H9 (cell line): ENCODE data around the gene ZHX3. TPM values are rescaled to one million over a fixed set of nuclear protein-coding genes. Genes with fewer than 3 reads are reported as not detected.

ENCODE experiments used
- DNase-seq: peaks from one replicate; pipeline ENCODE4 v3.0.0-alpha.2; 2017
- H2AFZ ChIP-seq: one replicate; pipeline ENCODE4 v1.6.1; 2013; ENCODE audit warnings: mild to moderate bottlenecking, low read length, control low read depth, moderate library complexity
- H2AK5ac ChIP-seq: 2 replicates; pipeline ENCODE4 v1.6.1; 2013; ENCODE audit warnings: low read length, control low read depth, mixed read lengths; ENCODE audit not compliant: insufficient read length
- H2BK120ac ChIP-seq: one replicate; pipeline ENCODE4 v1.6.1; 2013; ENCODE audit warnings: low read depth, mild to moderate bottlenecking, low read length, control low read depth, inconsistent platforms; ENCODE audit not compliant: poor library complexity, severe bottlenecking
- H2BK12ac ChIP-seq: 2 replicates; pipeline ENCODE4 v1.6.1; 2013; ENCODE audit warnings: low read length, control low read depth, mixed read lengths, low read depth; ENCODE audit not compliant: insufficient read length
- H2BK15ac ChIP-seq: 2 replicates; pipeline ENCODE4 v1.6.1; 2013; ENCODE audit warnings: low read depth, low read length, control low read depth
- H2BK20ac ChIP-seq: one replicate; pipeline ENCODE4 v1.6.1; 2013; ENCODE audit warnings: low read depth, mild to moderate bottlenecking, low read length, control low read depth, inconsistent platforms; ENCODE audit not compliant: poor library complexity, severe bottlenecking
- H2BK5ac ChIP-seq: 2 replicates; pipeline ENCODE4 v1.6.1; 2013; ENCODE audit warnings: low read length, control low read depth, mixed read lengths; ENCODE audit not compliant: insufficient read length
- H3K14ac ChIP-seq: 2 replicates; pipeline ENCODE4 v1.6.1; 2013; ENCODE audit warnings: low read length, control low read depth; ENCODE audit not compliant: insufficient read depth
- H3K18ac ChIP-seq: 2 replicates; pipeline ENCODE4 v1.6.1; 2013; ENCODE audit warnings: low read depth, mild to moderate bottlenecking, mixed read lengths, low read length, control low read depth; ENCODE audit not compliant: insufficient read length
- H3K23ac ChIP-seq: 2 replicates; pipeline ENCODE4 v1.6.1; 2013; ENCODE audit warnings: low read length, control low read depth, mixed read lengths, low read depth; ENCODE audit not compliant: insufficient read length
- H3K23me2 ChIP-seq: 2 replicates; pipeline ENCODE4 v1.6.1; 2013; ENCODE audit warnings: low read depth, mild to moderate bottlenecking, mixed read lengths, low read length, control low read depth; ENCODE audit not compliant: insufficient read length, poor library complexity, severe bottlenecking
- H3K27ac ChIP-seq: 2 replicates; pipeline ENCODE4 v1.5.1; 2013; ENCODE audit warnings: low read length, control low read depth, mixed read lengths, low read depth; ENCODE audit not compliant: insufficient read length
- H3K27me3 ChIP-seq: 2 replicates; pipeline ENCODE4 v1.6.1; 2013; ENCODE audit warnings: low read length, control low read depth, inconsistent platforms; ENCODE audit not compliant: insufficient read depth
- H3K4ac ChIP-seq: 2 replicates; pipeline ENCODE4 v1.6.1; 2013; ENCODE audit warnings: low read depth, mild to moderate bottlenecking, control low read depth, inconsistent platforms, low read length, moderate library complexity
- H3K4me1 ChIP-seq: 2 replicates; pipeline ENCODE4 v1.6.1; 2013; ENCODE audit warnings: low read length, control low read depth, inconsistent platforms; ENCODE audit not compliant: insufficient read depth
- H3K4me2 ChIP-seq: 2 replicates; pipeline ENCODE4 v1.6.1; 2013; ENCODE audit warnings: low read length, control low read depth, mixed read lengths; ENCODE audit not compliant: insufficient read length, insufficient read depth
- H3K56ac ChIP-seq: 2 replicates; pipeline ENCODE4 v1.6.1; 2013; ENCODE audit warnings: low read depth, mild to moderate bottlenecking, mixed read lengths, low read length, control low read depth; ENCODE audit not compliant: insufficient read length
- H3K79me1 ChIP-seq: 2 replicates; pipeline ENCODE4 v1.6.1; 2013; ENCODE audit warnings: low read depth, mild to moderate bottlenecking, moderate library complexity, low read length, control low read depth, inconsistent platforms; ENCODE audit not compliant: insufficient read depth, poor library complexity, severe bottlenecking
- H3K79me2 ChIP-seq: 2 replicates; pipeline ENCODE4 v1.6.1; 2013; ENCODE audit warnings: low read length, control low read depth, inconsistent platforms; ENCODE audit not compliant: insufficient read depth
- H3K9ac ChIP-seq: 2 replicates; pipeline ENCODE4 v1.6.1; 2013; ENCODE audit warnings: low read length, control low read depth, mixed read lengths; ENCODE audit not compliant: insufficient read length; ENCODE audit errors: extremely low read depth
- H3K9me3 ChIP-seq: one replicate; pipeline ENCODE4 v1.6.1; 2013; ENCODE audit warnings: low read depth, low read length, inconsistent platforms; ENCODE audit not compliant: control insufficient read depth
- H3T11ph ChIP-seq: one replicate; pipeline ENCODE4 v1.6.1; 2013; ENCODE audit warnings: mild to moderate bottlenecking, low read length, control low read depth, inconsistent platforms
- H4K20me1 ChIP-seq: one replicate; pipeline ENCODE4 v1.6.1; 2013; ENCODE audit not compliant: control insufficient read depth, insufficient read length, insufficient read depth
- H4K5ac ChIP-seq: 2 replicates; pipeline ENCODE4 v1.6.1; 2013; ENCODE audit warnings: low read depth, mild to moderate bottlenecking, mixed read lengths, low read length, control low read depth; ENCODE audit not compliant: insufficient read length
- H4K8ac ChIP-seq: replicated peaks from 2 replicates; pipeline ENCODE4 v1.6.1; 2013; ENCODE audit warnings: low read length, control low read depth, mixed read lengths, low read depth; ENCODE audit not compliant: insufficient read length
- H4K91ac ChIP-seq: 2 replicates; pipeline ENCODE4 v1.6.1; 2013; ENCODE audit warnings: low read depth, mild to moderate bottlenecking, moderate library complexity, mixed read lengths, low read length, control low read depth; ENCODE audit not compliant: insufficient read length
- H3K27ac Mint-ChIP-seq, 3 experiments: 2 replicates in 2 of 3; 3 replicates in 1 of 3; pipeline ENCODE4 v1.8.0; 2020 to 2021; ENCODE audit warnings: mixed read lengths in 3 of 3, mild to moderate bottlenecking in 1 of 3, moderate library complexity in 1 of 3
- H3K27me3 Mint-ChIP-seq: 2 replicates; pipeline ENCODE4 v1.8.0; 2021; ENCODE audit warnings: low read depth, mild to moderate bottlenecking, moderate library complexity, mixed read lengths
- H3K36me3 Mint-ChIP-seq, 3 experiments: 2 replicates in 2 of 3; 3 replicates in 1 of 3; pipeline ENCODE4 v1.8.0; 2020 to 2021; ENCODE audit warnings: low read depth in 3 of 3, mixed read lengths in 3 of 3; ENCODE audit not compliant: insufficient read depth in 1 of 3
- H3K4me1 Mint-ChIP-seq, 2 experiments: 2 replicates each; pipeline ENCODE4 v1.8.0; 2020; ENCODE audit warnings: mixed read lengths in 2 of 2
- H3K4me3 Mint-ChIP-seq, 2 experiments: 2 replicates in 1 of 2; 3 replicates in 1 of 2; pipeline ENCODE4 v1.8.0; 2020 to 2021; ENCODE audit warnings: mild to moderate bottlenecking in 2 of 2, mixed read lengths in 2 of 2, moderate library complexity in 1 of 2
- H3K9me3 Mint-ChIP-seq, 2 experiments: 2 replicates in 1 of 2; 3 replicates in 1 of 2; pipeline ENCODE4 v1.8.0; 2020; ENCODE audit warnings: mild to moderate bottlenecking in 2 of 2, mixed read lengths in 2 of 2, moderate library complexity in 1 of 2
- CTCF ChIP-seq: fragments of 200-600 bp; sonication (generic); conservative IDR thresholded peaks from 3 replicates; pipeline ENCODE4 v1.8.0; 2021; ENCODE audit warnings: antibody characterized with exemption, mild to moderate bottlenecking
- total RNA-seq: library from RNA; stranded (reverse); gene quantifications from 2 replicates; pipeline ENCODE4 v1.2.1, GENCODE V29; 2021

The ZHX3 gene
- total RNA-seq, 1 experiment from 2014 or later: 4.4 TPM

GRCh38 chr20:41223112-41223511 is 94.4 kb downstream of the ZHX3 start:
- Histone ChIP-seq H3K9ac (no peak overlapping the region), H3K4me2 (no peak overlapping the region), H4K8ac (no peak overlapping the region), H3K27ac (no peak overlapping the region), H3K23me2 (no peaks in the 10 kb centered on the region), H3K9me3 (no peaks in the 10 kb centered on the region), H2AK5ac (no peak overlapping the region), H4K91ac (no peak overlapping the region), H3K18ac (no peak overlapping the region), H2BK15ac (no peak overlapping the region), H3K4ac (no peak overlapping the region), H2BK20ac (no peak overlapping the region), H3T11ph (no peak overlapping the region), H2BK5ac (no peak overlapping the region), H4K5ac (no peak overlapping the region), H3K27me3 (no peaks in the 10 kb centered on the region), H2AFZ (no peak overlapping the region), H3K56ac (no peak overlapping the region), H4K20me1 (no peaks in the 10 kb centered on the region), H3K14ac (no peak overlapping the region), H3K79me1 (no peaks in the 10 kb centered on the region), H3K4me1 (no peaks in the 10 kb centered on the region), H3K79me2 (no peaks in the 10 kb centered on the region), H2BK12ac (no peak overlapping the region), H2BK120ac (no peak overlapping the region), H3K23ac (no peak overlapping the region)
- H3K36me3 Mint-ChIP-seq: no peaks in the 10 kb centered on the region
- peaks cover 1% of the 10 kb centered on the region; the same call in 1 of the 2 replicates for H3K27me3 Mint-ChIP-seq
- TF ChIP-seq CTCF: no peak
- no peaks in the 10 kb centered on the region for H3K4me1 Mint-ChIP-seq
- H3K4me3 Mint-ChIP-seq: no peak overlapping the region
- H3K27ac Mint-ChIP-seq: no peak overlapping the region
- DNase-seq: no peak
- H3K9me3 Mint-ChIP-seq: no peaks in the 10 kb centered on the region
